ENCODE results near the gene FASTKD2.

DNA sequence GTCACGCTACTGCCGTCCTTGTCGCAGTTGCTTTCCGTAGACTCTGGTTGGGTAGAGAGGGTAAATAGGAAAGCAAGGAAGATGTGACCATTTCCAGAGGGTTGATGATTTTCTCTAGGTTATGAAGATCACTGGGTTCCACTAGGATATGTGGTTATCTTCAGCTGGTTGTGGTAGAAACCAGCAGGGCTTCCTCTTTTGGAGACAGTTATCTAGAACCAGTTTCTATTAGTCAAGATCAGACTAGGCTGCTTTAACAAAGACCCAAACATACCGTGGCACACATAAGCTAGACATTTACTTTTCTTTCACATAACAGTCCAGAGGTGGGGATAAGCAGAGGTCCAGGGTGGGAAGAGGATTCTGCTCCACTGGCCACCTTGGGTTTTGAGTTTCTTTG, 59.6 kb downstream of the FASTKD2 start:
- TF ChIP-seq, protein P1, sequence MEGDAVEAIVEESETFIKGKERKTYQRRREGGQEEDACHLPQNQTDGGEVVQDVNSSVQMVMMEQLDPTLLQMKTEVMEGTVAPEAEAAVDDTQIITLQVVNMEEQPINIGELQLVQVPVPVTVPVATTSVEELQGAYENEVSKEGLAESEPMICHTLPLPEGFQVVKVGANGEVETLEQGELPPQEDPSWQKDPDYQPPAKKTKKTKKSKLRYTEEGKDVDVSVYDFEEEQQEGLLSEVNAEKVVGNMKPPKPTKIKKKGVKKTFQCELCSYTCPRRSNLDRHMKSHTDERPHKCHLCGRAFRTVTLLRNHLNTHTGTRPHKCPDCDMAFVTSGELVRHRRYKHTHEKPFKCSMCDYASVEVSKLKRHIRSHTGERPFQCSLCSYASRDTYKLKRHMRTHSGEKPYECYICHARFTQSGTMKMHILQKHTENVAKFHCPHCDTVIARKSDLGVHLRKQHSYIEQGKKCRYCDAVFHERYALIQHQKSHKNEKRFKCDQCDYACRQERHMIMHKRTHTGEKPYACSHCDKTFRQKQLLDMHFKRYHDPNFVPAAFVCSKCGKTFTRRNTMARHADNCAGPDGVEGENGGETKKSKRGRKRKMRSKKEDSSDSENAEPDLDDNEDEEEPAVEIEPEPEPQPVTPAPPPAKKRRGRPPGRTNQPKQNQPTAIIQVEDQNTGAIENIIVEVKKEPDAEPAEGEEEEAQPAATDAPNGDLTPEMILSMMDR (IDR thresholded peaks at IDR 0.05; ENCODE audit: low read length): no peak
- TF ChIP-seq EZH2 (IDR thresholded peaks at IDR 0.05; ENCODE audit: borderline replicate concordance, low read length): no peak

Data from OCI-LY1 (cell line).